ENCODE measurements around the gene FADS1.

DNA sequence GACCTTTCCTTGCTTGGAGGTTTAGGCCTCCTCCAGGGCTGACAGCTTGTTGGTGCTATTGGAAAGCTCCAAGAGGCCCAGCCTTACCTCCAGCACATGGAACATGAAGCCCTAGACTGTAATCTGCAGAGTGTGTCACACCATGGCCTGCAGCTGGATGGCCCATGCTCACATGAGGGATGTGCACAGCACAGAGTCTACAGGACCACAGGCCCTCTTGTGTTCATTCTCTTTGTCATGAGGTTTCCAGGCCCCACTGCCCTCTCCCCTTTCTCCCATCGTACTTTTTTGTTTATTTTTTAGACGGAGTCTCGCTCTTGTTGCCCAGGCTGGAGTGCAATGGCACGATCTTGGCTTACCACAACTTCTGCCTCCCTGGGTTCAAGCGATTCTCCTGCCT lies 10.0 kb downstream of the FADS1 start:
- TF ChIP-seq POLR2A (IDR thresholded peaks at IDR 0.05), result no peak
- TF ChIP-seq, protein P1, sequence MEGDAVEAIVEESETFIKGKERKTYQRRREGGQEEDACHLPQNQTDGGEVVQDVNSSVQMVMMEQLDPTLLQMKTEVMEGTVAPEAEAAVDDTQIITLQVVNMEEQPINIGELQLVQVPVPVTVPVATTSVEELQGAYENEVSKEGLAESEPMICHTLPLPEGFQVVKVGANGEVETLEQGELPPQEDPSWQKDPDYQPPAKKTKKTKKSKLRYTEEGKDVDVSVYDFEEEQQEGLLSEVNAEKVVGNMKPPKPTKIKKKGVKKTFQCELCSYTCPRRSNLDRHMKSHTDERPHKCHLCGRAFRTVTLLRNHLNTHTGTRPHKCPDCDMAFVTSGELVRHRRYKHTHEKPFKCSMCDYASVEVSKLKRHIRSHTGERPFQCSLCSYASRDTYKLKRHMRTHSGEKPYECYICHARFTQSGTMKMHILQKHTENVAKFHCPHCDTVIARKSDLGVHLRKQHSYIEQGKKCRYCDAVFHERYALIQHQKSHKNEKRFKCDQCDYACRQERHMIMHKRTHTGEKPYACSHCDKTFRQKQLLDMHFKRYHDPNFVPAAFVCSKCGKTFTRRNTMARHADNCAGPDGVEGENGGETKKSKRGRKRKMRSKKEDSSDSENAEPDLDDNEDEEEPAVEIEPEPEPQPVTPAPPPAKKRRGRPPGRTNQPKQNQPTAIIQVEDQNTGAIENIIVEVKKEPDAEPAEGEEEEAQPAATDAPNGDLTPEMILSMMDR (IDR thresholded peaks at IDR 0.05), result no peak
